GM18909 (cell line): ENCODE data around the gene DENND2A.
A peak's percentile ranks its signal among the peaks of the same experiment; 100 is the strongest.
"Not testable (repeated sequence)": the region's sequence is repeated elsewhere in the genome, so short reads cannot be mapped to it uniquely, and the experiment has no call there.

Experiments used
- ATAC-seq: cut with Tn5 transposase; IDR thresholded peaks from one replicate; pipeline ENCODE4 v1.9.1; 2021; ENCODE audit warnings: mild to moderate bottlenecking; ENCODE audit not compliant: unreplicated experiment, poor library complexity

DENND2A gene

DNA sequence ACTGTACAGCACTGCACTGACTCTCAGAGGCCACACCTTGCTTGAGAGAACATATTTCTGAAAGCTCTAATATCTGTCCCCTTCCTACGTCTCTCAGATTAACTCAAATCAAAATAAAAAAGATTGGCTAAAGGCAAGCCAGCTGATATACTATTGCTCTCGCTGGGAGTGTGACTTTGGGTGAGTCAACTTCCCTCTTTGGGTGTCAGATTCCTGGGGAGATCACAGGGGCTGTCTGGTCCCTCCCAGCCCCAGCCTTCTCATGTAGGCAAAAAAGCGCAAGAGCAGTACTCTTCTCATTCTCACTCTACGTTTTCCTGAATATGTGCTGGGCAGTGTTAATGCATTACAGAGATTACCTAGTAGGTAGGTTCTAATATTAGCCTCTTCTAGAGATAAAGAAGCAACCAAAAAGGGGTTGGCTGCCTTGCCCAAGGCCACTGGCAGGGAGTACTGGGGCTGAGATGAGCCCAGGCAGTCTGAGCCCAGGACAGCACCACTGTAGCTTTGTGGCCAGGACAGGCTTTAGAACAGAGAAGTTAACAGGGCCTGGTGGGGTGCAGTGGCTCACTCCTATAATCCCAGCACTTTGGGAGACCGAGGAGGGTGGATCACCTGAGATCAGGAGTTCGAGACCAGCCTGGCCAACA is 9.1 kb upstream of the DENND2A start:
- ATAC-seq = no peak

DNA sequence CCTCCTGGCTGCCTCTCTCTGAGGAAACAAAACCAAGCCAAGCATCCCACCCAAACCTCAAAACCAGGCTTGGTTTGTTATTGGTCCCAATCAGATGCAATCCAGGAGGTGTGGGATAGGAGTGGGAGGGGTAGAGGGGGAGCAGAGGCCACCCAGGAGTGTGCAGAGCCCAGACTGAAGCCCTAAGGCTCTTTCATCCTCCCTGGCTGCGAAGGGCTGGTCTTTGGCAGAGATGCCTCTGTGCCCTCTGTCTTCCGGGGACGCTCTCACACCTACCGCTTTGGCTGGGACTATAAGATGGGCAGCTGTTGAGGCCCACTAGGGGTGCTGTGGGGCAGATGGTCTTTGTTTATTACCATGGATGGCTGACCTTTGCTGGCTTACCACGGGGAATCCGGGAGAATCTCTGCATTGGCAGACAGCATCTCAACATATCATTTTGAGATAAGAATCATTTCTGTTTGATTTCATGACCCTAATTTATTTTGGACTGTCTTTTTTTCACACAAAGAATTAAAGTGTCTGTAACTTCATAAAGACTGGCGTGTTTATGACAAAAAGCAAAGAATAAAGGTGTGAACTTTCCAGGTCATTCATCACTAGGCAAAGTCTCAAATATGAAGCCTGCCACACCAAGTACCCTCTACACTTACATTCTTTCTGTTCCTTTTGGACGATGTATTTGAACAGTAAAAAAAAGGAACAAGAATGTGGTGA is 6.5 kb upstream of the DENND2A start:
- ATAC-seq = peak; percentile 89

DNA sequence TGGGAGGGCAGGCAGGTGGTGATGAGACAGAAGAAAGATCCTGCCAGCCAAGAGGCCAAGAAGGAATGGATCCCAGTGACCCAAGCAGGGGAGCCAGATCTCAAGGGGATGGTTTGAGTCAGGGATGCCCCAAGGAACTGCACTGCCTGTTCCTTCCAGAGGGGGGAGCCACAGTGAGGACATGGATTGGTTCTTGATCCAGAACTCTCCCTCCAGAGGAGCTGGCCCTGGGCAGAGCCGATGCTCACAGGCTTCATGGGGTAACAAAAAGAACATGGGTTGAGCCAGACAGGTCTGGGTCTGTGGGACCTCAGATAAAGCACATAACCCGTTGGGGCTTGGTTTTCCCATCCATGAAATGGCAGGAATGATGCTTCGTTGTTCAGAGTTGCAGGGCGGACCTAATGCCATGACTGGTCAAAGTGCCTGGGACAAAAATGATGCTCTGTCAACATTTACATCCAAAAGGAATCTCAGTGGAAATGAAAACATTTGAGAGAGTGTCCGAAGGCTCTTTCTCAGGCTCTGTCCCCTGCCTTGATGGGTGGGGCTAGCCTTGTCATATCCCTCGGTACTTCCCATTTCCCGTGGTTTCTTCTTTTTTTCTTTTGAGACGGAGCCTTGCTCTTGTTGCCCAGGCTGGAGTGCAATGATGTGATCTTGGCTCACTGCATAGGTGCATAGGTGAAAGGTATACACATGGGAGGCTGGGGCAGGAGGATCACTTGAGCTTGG is 4.7 kb upstream of the DENND2A start:
- no peak for ATAC-seq

DNA sequence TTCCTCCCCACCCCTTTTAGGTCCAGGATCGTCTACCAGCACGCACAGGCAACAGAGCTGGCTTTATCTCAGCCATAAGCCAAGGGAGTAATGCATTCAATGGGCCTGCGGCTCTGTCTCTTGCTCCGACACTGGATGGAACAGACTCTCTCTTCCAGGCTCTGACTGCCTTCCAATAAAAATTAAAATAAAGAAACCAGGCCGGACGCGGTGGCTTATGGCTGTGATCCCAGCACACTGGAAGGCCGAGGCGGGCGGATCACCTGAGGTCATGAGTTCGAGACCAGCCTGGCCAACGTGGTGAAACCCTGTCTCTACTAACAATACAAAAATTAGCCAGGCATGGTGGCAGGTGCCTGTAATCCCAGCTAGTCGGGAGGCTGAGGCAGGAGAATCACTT is 4.1 kb upstream of the DENND2A start:
- ATAC-seq = not testable (repeated sequence)

DNA sequence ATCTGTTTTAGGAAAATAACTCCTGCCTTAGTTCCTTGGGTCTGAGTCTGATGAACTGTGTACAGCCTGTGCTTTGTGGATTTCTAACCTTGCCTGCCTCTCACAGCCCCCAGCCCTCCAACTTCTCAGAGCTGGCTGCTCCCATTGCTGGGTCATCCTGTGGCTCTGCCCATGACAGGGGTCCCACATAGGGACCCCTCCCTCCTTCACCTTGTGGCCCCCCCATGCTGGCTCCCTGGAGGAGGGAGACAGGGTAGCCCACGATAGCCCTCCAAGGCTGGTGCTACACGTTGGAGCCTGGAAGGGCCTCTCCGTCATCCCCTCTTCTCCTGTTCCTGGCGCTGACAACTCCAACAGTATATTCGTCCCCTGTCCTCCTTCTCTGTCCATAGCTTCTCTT is 2.8 kb upstream of the DENND2A start:
- ATAC-seq = no peak

DNA sequence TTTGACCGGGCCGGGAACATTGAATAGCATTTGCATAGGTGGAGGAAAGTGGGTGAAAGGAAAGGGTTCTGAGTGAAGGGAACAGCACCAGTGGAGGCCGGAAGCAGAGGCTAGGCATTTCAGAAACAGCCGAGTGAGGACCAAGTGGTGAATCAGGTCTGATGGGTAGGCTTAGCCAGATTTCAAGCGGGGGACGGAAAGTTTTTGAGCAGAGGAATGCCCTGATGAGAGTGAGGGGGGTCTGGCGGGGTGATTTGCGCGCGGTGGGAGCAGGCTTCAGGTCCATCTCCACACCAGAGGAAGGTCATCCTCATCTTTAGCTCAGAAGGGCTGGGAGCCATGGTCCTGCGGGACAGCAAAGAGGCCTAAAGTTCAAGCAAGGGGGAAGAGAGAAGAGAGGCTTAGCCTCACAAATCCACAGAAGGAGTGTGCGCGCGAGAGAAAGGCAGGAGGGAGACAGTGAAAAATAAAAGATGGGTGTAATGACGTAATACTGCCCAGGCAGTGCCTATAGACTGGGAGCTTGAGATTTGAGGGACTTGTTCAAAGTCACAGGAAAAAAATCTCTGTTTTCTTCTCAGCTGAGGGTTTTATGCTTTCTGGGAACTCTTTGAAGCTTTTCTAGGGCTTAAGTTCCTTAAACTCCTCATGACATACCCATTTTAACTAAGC is 1.0 kb upstream of the DENND2A start:
- no peak for ATAC-seq

DNA sequence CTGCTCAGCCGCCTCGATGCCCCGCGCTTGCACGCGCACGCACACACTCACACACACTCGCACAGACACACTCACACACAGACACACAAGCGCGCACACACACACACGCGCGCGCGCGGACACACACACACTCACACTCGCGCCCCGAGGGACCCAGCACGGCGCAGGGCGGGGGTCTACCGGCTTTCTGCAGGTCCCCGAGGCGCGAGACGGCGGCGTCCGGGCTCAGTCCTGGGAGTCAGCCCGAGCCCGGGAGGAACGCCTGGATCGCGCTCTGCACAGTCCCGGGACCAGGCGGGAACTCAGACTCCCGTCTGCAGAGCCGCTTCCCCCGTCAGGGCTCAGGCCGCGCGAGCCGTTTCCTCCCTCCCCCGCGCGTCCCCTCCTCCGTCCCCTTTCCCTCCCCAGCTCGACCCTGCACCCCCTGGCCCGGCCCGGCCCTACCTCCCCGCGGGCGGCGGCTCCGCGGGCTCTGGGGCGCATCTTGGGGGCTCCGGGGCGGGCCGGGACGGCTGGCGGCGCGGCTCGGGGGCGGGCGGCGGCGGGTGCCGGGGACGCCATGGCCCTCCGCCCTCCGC is 464 bp downstream of the DENND2A start:
- no peak for ATAC-seq

DNA sequence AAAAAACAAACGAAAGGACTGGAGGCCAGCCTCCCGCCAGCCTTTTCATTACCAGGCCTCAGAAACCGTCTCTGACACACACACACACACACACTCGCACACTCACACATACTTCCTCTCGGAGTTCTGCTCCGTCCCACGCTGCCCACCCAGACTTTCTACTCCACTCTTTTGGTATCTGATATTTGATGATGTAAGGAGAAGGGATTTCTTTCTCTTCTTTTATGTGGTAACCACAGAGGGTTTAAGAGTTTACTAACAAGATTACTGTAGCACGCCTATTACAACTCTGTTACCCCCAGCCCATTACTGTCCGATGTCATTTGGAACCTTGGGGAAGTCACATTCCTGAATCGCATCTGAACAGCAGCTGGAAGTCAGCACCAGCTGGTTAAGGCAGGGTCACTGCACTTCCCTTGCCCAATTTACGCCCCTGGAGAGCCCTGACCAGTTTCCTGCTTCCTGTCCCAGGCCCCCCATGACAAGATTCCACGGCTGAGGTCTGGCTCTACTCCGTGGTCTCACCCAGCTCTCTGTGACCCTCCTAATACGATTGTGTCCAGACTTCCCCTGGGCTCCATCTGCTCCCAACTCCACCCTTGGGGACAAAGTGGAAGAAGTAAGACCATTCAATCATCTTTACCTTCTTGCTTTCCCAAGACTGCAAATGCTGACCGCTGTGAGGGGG is 1.1 kb downstream of the DENND2A start:
- ATAC-seq = no peak

DNA sequence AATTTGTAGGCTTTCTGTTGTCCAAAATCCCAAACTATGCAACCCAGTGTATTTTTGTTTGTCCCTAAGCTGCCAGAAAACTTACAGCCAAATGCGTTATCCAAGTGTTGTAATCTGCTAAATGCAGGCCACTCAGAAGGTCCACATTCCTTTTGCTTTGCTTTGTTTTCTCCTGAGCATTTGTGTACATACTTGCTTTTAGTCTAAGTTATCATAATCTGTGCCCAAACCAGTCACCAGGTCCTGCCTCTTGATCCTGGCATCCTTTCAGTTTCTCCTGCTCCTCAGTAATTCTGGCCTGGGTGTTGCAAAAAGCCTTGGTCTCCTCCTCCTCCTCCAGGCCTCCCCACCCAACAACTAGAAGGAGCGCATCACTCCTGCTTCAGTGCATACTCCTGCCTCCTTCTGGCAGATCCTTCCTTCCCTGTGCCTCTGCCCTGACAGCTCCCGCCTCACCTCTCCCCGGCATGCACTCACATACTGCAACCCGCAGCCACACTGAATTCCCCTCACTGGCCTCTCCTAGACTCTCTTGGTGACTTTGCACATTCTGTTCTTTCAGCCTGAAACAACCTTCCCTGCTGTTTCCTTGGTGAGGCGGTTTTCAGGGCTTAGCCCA is 2.3 kb downstream of the DENND2A start:
- ATAC-seq = no peak

DNA sequence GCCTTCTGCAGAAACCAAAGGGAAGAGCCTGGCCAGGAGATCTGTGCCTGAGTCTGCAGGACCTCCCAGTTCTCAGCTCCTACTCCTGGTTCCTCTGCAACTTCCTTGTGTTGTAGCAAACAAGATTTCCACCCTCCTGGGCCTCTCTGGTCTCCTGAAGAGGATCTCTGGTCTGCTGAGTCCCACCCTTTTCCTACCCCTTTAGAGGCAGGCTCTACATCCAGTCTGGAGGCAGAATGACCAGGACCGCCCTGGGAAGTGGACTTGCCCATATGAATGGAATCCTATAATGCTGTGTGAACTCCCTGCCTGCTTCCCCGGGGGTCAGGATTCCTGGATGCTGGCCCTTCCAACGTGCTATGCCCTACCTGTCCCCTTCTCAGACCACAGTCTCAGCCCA is 3.2 kb downstream of the DENND2A start:
- no peak for ATAC-seq

DNA sequence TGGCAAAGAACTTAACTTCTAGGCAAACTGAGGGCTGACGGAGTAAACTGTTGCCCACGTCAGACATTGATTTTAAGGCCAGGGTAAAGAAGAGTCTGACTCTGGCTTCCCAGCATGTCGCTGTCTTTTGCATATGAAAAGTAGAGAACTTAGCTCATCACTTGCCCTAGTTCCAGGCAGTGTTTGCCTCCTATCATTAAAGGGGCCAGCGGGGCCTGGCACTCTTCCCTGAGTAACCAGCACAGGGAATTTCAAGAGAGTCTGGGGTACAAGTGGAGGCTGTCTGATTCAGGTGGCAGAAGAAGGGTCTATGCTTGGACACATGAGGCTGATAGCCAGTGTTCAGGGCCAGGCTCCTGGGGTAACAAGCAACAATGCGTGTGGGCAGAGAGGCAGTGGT is 4.8 kb downstream of the DENND2A start:
- no peak for ATAC-seq

DNA sequence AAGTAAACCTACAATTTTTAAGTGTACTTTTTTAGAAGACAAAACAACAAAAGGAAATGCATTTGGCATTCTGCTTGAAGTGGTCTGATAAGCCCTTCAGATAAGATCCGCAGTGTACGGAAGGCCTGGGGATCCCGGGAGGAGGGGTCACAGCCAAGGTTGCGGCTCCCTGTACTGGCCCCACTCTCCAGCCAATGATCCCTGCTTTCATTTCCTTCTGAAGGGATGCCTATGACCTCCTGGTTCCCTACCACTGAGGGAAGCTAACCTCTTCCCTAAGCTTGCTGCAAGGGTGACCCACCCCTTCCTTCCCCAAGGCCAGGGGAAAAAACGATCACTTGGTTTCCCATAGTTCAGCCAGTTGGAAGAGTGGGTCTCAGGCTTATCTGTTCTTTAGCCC is 5.3 kb downstream of the DENND2A start:
- no peak for ATAC-seq

DNA sequence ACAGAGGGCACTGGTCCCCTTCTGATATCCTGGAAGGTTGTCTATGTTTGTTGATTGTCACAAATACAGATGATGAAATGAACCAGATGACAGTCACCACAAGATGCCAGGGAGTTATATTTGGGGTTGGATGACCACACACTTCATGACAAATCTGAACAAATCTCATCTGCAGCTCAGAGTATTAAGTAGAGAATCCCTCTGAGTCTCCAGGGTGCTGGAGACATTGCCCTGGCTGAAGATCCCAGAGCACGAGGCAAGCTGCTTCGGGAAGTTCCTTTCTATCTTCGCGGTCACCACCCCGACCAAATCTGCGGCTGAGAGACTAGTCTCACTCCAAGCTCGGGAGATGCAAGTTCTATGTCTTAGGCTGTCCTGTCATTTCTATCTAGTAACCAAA is 9.0 kb downstream of the DENND2A start:
- no peak for ATAC-seq

DNA sequence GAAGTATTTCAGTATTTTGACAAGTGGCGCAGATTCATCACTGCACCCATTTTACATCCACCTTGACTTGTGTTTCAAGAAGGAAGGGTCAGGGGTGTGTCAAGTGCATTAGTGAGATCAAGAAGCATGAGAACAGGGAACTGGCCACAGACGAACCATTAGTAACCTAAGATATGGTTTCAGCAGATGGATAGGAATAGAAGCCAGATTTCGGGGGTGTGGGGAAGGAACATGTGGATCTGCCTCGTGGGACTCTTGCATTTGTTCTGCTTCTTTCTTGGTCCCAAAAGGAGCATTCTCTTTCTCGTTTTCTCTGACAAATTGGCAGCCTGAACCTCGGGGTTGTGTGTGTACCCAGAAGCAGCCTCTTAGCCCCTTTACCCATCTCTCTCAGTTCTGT is 9.6 kb downstream of the DENND2A start:
- ATAC-seq = no peak

DNA sequence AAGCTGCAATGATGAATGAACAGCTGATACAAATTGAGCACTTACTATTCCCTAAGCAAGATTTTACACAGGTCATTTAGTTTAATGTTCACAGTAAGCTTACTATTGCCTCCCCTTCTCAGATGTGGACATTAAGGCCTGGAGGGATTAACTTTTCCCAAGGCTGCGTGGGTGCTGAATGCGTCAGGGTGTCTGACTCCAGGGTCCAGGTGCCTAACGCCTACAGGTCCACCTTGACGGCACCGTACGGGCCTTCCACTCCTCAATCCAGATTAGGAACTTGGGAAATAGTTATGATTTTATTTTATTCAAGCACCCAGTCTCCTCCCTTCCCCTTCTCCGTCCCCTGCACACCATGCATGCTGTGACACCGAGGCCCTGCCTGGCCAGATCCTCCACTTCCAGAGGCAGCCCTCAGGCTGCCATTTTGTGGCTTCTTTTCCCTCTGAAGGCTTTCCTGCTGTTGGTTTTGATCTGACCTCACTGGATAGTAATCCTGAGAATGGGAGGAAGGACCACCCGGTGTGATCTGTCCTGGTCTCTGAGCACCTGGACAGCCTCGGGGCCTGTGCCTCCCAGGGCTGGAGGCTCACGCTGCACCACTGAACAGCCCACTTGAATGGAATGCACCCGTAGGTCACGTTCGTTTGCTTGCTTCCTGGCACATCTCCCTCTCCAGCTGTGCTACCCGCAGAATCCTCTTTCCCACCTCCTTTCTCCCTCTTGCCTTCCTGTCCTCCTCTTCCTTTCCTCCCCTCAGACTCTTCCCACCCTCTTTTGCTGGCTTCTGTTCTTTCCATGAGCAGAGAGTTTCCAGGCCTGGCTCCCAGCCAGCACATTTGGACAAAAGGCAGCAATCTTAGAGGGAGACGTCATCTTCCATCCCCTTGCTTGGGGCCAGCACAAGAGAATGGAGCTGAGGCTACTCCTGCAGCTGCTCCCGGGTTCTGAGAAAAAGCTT is 14.4 kb downstream of the DENND2A start:
- no peak for ATAC-seq

DNA sequence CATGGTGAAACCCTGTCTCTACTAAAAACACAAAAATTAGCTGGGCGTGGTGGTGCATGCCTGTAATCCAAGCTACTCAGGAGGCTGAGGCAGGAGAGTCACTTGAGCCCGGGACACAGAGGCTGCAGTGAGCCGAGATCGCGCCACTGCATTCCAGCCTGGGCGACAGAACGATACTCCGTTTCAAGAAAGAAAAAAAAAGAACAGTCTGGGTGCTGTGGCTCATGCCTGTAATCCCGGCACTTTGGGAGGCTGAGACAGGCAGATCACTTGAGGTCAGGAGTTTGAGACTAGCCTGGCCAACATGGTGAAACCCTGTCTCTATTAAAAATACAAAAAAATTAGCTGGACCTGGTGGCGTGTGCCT is 15.4 kb downstream of the DENND2A start:
- not testable (repeated sequence) for ATAC-seq

DNA sequence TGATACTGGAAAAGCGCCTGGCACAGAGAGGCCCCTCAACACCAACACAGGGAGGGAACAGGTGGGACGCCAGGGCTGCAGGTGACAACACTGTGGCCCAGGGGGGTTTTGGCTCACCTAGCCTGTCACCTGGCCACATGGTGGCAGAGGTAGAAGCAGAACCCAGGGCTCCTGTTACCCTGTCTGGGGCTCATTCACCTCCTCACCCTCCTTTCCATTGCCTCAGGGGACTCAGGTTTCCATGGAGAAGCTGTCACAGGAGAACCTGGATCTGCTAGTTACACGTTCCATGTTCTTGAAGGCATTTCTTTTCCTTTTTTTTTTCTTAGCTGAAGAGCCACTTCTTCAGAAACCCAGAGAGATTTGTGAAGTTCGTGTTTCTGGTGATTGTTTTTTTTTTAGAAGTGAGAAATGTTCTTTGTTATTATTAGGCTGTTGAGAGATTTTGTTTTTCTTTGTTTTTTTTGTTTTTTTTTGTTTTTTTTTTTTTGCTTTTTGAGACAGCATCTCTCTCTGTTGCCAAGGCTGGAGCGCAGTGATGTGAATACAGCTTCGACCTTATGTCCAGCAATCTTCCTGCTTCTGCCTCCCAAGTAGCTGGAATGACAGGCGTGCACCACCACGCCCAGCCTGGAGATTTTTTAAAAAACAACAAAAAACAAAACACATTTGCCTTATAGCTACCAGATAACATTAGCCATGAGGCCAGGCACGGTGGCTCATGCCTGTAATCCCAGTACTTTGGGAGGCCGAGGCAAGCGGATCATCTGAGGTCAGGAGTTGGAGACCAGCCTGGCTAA is 16.0 kb downstream of the DENND2A start:
- no peak for ATAC-seq

DNA sequence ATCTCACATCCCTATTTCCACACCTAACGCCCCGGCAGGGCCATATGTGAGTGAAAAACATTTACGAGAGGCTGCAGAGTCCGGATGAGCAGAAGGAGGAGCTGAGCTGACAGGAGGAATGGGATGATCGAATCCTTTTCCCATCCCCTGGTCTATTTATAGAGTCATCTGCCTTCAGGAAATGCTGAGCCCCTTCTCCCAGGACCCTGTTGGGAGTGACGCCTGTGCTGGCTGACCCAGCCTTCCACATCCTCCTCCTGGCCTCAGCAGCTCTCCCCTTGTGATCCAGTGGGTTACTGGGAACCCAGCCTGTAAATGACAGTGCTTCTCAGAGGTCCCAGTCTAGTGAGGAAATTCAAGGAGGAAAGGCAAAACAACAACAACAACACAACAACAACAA is 16.6 kb downstream of the DENND2A start:
- no peak for ATAC-seq
